HCT116 (cell line): ENCODE data around the gene MSMP. TPM values are rescaled to one million over a fixed set of nuclear protein-coding genes. Genes with fewer than 3 reads are reported as not detected.

Source experiments
- ATAC-seq: fragments of 200-7000 bp; cut with Tn5 transposase; 2 replicates; pipeline ENCODE4 v1.9.1; 2020; ENCODE audit warnings: mild to moderate bottlenecking, moderate library complexity
- BruUV-seq: library from RNA; stranded (reverse); fragments of 400-500 nt; replicated peaks from 2 replicates; lab custom pipeline; 2021; lab: Mats Ljungman, UMichigan
- CTCF ChIA-PET: fragments of 300-600 bp; sonication (Branson Sonifier 250); formaldehyde crosslinking; loops from one replicate; lab custom pipeline; 2021; ENCODE audit warnings: antibody characterized with exemption; lab: Charles Lee
- POLR2A ChIA-PET: fragments of 300-600, 350-600 bp; sonication (Branson Sonifier 250); formaldehyde crosslinking; loops from one replicate; lab custom pipeline; 2021; ENCODE audit warnings: antibody characterized with exemption; lab: Charles Lee
- RAD21 ChIA-PET, 2 experiments: fragments of 300-600 bp; sonication (Branson Sonifier 250); formaldehyde crosslinking; loops; one replicate each; lab custom pipeline; 2023; ENCODE audit warnings: low total read pairs in 2 of 2; ENCODE audit not compliant: uncharacterized antibody in 2 of 2, unreplicated experiment in 2 of 2, low non-redundant PET in 1 of 2; lab: Charles Lee
- DNase-seq: peaks from one replicate; pipeline ENCODE4 v3.0.0-alpha.2; 2010; ENCODE audit warnings: low read depth, low spot score
- H2AFZ ChIP-seq: fragments of 200-600 bp; shearing (Covaris generic), sonication (generic); 2 replicates; pipeline ENCODE4 v1.6.1; 2017; ENCODE audit warnings: low read depth, mixed run types, mixed read lengths, antibody characterized with exemption, low read length; ENCODE audit not compliant: poor library complexity, severe bottlenecking
- H3K27ac ChIP-seq: 2 replicates; pipeline ENCODE4 v1.5.1; 2012; ENCODE audit warnings: low read depth, low read length
- H3K27me3 ChIP-seq: fragments of 200-600 bp; sonication (generic); 2 replicates; pipeline ENCODE4 v1.6.1; 2016; ENCODE audit warnings: mixed run types, low read length, mixed read lengths; ENCODE audit not compliant: insufficient read depth
- H3K36me3 ChIP-seq, 2 experiments: fragments of 200-500 bp in 1 of 2; fragments of 200-600 bp in 1 of 2; sonication (Bioruptor generic) in 1 of 2; sonication (generic) in 1 of 2; 2 replicates each; pipeline versions ENCODE4 v1.5.1 to v1.6.1; 2014 to 2016; ENCODE audit warnings: low read length in 2 of 2, inconsistent platforms in 1 of 2, mixed read lengths in 1 of 2, mixed run types in 1 of 2; ENCODE audit not compliant: insufficient read depth in 2 of 2, control insufficient read depth in 1 of 2
- H3K4me1 ChIP-seq, 2 experiments: fragments of 200-600 bp in 1 of 2; sonication (generic) in 1 of 2; 2 replicates each; pipeline versions ENCODE4 v1.5.1 to v1.6.1; 2012 to 2017; ENCODE audit warnings: low read length in 2 of 2, inconsistent platforms in 1 of 2, mild to moderate bottlenecking in 1 of 2, mixed read lengths in 1 of 2, mixed run types in 1 of 2, moderate library complexity in 1 of 2; ENCODE audit not compliant: insufficient read depth in 2 of 2, control insufficient read depth in 1 of 2
- H3K4me2 ChIP-seq: fragments of 200-600 bp; sonication (generic); 2 replicates; pipeline ENCODE4 v1.6.1; 2017; ENCODE audit warnings: mixed run types, low read length, mixed read lengths
- H3K4me3 ChIP-seq, 2 experiments: fragments of 200-600 bp in 1 of 2; sonication (generic) in 1 of 2; replicated peaks in 1 of 2; 2 replicates each; pipeline ENCODE4 v1.5.1; 2011 to 2016; ENCODE audit warnings: low read length in 2 of 2, control low read depth in 1 of 2, low read depth in 1 of 2, mild to moderate bottlenecking in 1 of 2, mixed read lengths in 1 of 2, mixed run types in 1 of 2
- H3K79me2 ChIP-seq: fragments of 200-600 bp; sonication (generic); 2 replicates; pipeline ENCODE4 v1.6.1; 2017; ENCODE audit warnings: mild to moderate bottlenecking, mixed run types, low read length, moderate library complexity, mixed read lengths; ENCODE audit not compliant: insufficient read depth
- H3K9ac ChIP-seq: fragments of 200-600 bp; sonication (generic); 2 replicates; pipeline ENCODE4 v1.6.1; 2016; ENCODE audit warnings: low read length, mixed read lengths
- H3K9me2 ChIP-seq: fragments of 200-600 bp; sonication (generic), shearing (Covaris generic); 2 replicates; pipeline ENCODE4 v1.6.1; 2017; ENCODE audit warnings: mixed run types, mild to moderate bottlenecking, moderate library complexity; ENCODE audit not compliant: insufficient read depth
- H3K9me3 ChIP-seq, 2 experiments: fragments of 200-500 bp in 1 of 2; fragments of 200-600 bp in 1 of 2; sonication (Bioruptor generic) in 1 of 2; sonication (generic) in 1 of 2; 2 replicates each; pipeline ENCODE4 v1.6.1; 2014 to 2017; ENCODE audit warnings: low read length in 2 of 2, mixed read lengths in 2 of 2, inconsistent platforms in 1 of 2, low read depth in 1 of 2, mild to moderate bottlenecking in 1 of 2, mixed run types in 1 of 2, moderate library complexity in 1 of 2; ENCODE audit not compliant: control insufficient read depth in 1 of 2, insufficient read depth in 1 of 2
- H4K20me1 ChIP-seq: fragments of 200-600 bp; sonication (generic), shearing (Covaris generic); 2 replicates; pipeline ENCODE4 v1.6.1; 2017; ENCODE audit warnings: mixed run types, mild to moderate bottlenecking, moderate library complexity; ENCODE audit not compliant: insufficient read depth
- CBX3 ChIP-seq: IDR thresholded peaks from 2 replicates; pipeline ENCODE4 v1.6.1; 2012; ENCODE audit warnings: low read depth
- CEBPB ChIP-seq: IDR thresholded peaks from 2 replicates; pipeline ENCODE4 v1.6.1; 2012; ENCODE audit warnings: low read depth
- ELF1 ChIP-seq: IDR thresholded peaks from 2 replicates; pipeline ENCODE4 v1.6.1; 2012; ENCODE audit warnings: low read depth, borderline replicate concordance
- EZH2 ChIP-seq: fragments of 200-600 bp; sonication (generic); IDR thresholded peaks from 2 replicates; pipeline ENCODE4 v1.6.1; 2017; ENCODE audit warnings: antibody characterized with exemption, mixed run types
- EZH2phosphoT487 ChIP-seq: fragments of 200-600 bp; IDR thresholded peaks from 2 replicates; pipeline ENCODE4 v1.6.1; 2018; ENCODE audit warnings: antibody characterized with exemption, borderline replicate concordance
- JUND ChIP-seq: IDR thresholded peaks from 2 replicates; pipeline ENCODE4 v1.6.1; 2012
- POLR2A ChIP-seq: IDR thresholded peaks from 2 replicates; pipeline ENCODE4 v1.7.0; 2011; ENCODE audit warnings: borderline replicate concordance; ENCODE audit not compliant: insufficient read depth, insufficient read length; ENCODE audit errors: extremely low read depth
- POLR2AphosphoS5 ChIP-seq: IDR thresholded peaks from 2 replicates; pipeline ENCODE4 v1.6.1; 2011; ENCODE audit warnings: mild to moderate bottlenecking, low read depth, low read length, moderate library complexity
- RAD21 ChIP-seq: IDR thresholded peaks from 2 replicates; pipeline ENCODE4 v1.6.1; 2012; ENCODE audit warnings: low read depth, mild to moderate bottlenecking
- SIN3A ChIP-seq: IDR thresholded peaks from 2 replicates; pipeline ENCODE4 v1.6.1; 2012; ENCODE audit warnings: low read depth
- SP1 ChIP-seq: IDR thresholded peaks from 2 replicates; pipeline ENCODE4 v1.6.1; 2012; ENCODE audit warnings: low read depth
- SRF ChIP-seq: IDR thresholded peaks from 2 replicates; pipeline ENCODE4 v1.6.1; 2012; ENCODE audit warnings: low read depth
- TCF7L2 ChIP-seq: IDR thresholded peaks from 2 replicates; pipeline ENCODE4 v1.7.0; 2011; ENCODE audit warnings: borderline replicate concordance, inconsistent platforms; ENCODE audit not compliant: insufficient read depth, insufficient read length; ENCODE audit errors: extremely low read depth
- ZFX ChIP-seq: fragments of 450-650 bp; IDR thresholded peaks from 2 replicates; pipeline ENCODE4 v1.6.1; 2017
- ZNF274 ChIP-seq: fragments of 200-500 bp; sonication (Bioruptor generic); IDR thresholded peaks from 2 replicates; pipeline ENCODE4 v1.6.1; 2014; ENCODE audit warnings: mild to moderate bottlenecking, low read depth, low read length, inconsistent platforms
- intact Hi-C: fragments of 100-400 bp; cut with micrococcal nuclease; formaldehyde crosslinking; loops from 2 replicates; pipeline ENCODE4 v1.10.0; 2022
- total RNA-seq: library from RNA; stranded (reverse); gene quantifications from one replicate; pipeline ENCODE4 v1.2.1, GENCODE V29; 2021; ENCODE audit not compliant: unreplicated experiment
- TF ChIP-seq, protein P1 (sequence below): IDR thresholded peaks from 2 replicates; pipeline ENCODE4 v1.6.1; 2011; ENCODE audit warnings: mild to moderate bottlenecking, low read length, moderate library complexity; ENCODE audit not compliant: insufficient replicate concordance; ENCODE audit errors: extremely low read depth
- TF ChIP-seq, protein P2 (sequence below): IDR thresholded peaks from 2 replicates; pipeline ENCODE4 v1.6.1; 2012
- TF ChIP-seq, protein P3 (sequence below): IDR thresholded peaks from 2 replicates; pipeline ENCODE4 v1.6.1; 2012; ENCODE audit warnings: low read depth
- TF ChIP-seq, protein P4 (sequence below): IDR thresholded peaks from 2 replicates; pipeline ENCODE4 v1.6.1; 2012

MSMP gene
- total RNA-seq, 1 experiment from 2014 or later, result 1.2 TPM

DNA sequence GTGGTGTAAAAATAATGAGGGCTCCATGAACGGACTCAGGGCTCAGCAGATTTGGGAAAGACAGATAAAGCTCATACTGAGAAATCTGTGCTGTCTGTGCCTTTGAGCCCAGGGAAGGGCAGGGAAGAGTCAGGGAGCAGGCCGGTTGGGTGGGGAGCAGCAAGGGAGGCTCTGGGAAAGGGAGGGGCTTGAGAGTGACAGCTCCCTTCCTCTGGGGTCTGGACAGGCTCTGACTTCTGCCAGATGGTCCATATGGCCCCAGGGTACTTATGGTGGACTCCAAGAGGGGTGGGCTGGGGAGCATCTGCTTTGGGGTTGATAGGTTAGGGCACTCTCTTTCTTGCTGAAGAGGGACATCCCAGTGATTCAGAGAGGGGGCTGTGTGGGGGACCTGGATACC is 39.4 kb upstream of the MSMP start:
- ChIA-PET RAD21 (no interaction called here), POLR2A (no interaction called here)

More for the DNA sequence above, 39.4 kb upstream of the MSMP start:
- intact Hi-C loops, result no loop called here
- Histone ChIP-seq H3K4me3 (no peak overlapping the region), H3K9ac (no peak overlapping the region), H4K20me1 (no peaks in the 10 kb centered on the region), H3K27ac (no peak overlapping the region), H3K79me2 (no peaks in the 10 kb centered on the region), H3K4me2 (no peak overlapping the region), H2AFZ (no peak overlapping the region), H3K9me3 (no peaks in the 10 kb centered on the region), H3K36me3 (0 out of 4 replicates have a peak, but pooled peaks cover 0 to 4% of the 10 kb centered on the region in 2 experiments), H3K27me3 (no peaks in the 10 kb centered on the region), H3K4me1 (peaks cover 0 to 20% of the 10 kb centered on the region in 2 experiments; a peak in 2 of 4 replicates), H3K9me2 (no peaks in the 10 kb centered on the region)
- ATAC-seq, result no peak
- no TSS peak for BruUV-seq
- CTCF ChIA-PET, result interaction anchor here (1.0 kb wide), 1 partner anchor 89 kb away, joined by 4 read pairs; no protein-coding TSS in a partner anchor
- TF ChIP-seq CEBPB, result no peak
- TF ChIP-seq, protein P1, sequence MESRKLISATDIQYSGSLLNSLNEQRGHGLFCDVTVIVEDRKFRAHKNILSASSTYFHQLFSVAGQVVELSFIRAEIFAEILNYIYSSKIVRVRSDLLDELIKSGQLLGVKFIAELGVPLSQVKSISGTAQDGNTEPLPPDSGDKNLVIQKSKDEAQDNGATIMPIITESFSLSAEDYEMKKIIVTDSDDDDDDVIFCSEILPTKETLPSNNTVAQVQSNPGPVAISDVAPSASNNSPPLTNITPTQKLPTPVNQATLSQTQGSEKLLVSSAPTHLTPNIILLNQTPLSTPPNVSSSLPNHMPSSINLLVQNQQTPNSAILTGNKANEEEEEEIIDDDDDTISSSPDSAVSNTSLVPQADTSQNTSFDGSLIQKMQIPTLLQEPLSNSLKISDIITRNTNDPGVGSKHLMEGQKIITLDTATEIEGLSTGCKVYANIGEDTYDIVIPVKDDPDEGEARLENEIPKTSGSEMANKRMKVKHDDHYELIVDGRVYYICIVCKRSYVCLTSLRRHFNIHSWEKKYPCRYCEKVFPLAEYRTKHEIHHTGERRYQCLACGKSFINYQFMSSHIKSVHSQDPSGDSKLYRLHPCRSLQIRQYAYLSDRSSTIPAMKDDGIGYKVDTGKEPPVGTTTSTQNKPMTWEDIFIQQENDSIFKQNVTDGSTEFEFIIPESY, result no peak
- TF ChIP-seq SRF, result no peak
- TF ChIP-seq POLR2A, result no peak
- TF ChIP-seq ZNF274, result no peak
- TF ChIP-seq RAD21, result no peak
- TF ChIP-seq, protein P2, sequence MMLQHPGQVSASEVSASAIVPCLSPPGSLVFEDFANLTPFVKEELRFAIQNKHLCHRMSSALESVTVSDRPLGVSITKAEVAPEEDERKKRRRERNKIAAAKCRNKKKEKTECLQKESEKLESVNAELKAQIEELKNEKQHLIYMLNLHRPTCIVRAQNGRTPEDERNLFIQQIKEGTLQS, result no peak
- no peak for TF ChIP-seq SP1
- no peak for TF ChIP-seq TCF7L2
- TF ChIP-seq, protein P3, sequence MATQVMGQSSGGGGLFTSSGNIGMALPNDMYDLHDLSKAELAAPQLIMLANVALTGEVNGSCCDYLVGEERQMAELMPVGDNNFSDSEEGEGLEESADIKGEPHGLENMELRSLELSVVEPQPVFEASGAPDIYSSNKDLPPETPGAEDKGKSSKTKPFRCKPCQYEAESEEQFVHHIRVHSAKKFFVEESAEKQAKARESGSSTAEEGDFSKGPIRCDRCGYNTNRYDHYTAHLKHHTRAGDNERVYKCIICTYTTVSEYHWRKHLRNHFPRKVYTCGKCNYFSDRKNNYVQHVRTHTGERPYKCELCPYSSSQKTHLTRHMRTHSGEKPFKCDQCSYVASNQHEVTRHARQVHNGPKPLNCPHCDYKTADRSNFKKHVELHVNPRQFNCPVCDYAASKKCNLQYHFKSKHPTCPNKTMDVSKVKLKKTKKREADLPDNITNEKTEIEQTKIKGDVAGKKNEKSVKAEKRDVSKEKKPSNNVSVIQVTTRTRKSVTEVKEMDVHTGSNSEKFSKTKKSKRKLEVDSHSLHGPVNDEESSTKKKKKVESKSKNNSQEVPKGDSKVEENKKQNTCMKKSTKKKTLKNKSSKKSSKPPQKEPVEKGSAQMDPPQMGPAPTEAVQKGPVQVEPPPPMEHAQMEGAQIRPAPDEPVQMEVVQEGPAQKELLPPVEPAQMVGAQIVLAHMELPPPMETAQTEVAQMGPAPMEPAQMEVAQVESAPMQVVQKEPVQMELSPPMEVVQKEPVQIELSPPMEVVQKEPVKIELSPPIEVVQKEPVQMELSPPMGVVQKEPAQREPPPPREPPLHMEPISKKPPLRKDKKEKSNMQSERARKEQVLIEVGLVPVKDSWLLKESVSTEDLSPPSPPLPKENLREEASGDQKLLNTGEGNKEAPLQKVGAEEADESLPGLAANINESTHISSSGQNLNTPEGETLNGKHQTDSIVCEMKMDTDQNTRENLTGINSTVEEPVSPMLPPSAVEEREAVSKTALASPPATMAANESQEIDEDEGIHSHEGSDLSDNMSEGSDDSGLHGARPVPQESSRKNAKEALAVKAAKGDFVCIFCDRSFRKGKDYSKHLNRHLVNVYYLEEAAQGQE, result no peak
- no peak for TF ChIP-seq POLR2AphosphoS5
- TF ChIP-seq EZH2, result no peak
- TF ChIP-seq CBX3, result no peak
- TF ChIP-seq SIN3A, result no peak
- TF ChIP-seq JUND, result no peak
- TF ChIP-seq, protein P4, sequence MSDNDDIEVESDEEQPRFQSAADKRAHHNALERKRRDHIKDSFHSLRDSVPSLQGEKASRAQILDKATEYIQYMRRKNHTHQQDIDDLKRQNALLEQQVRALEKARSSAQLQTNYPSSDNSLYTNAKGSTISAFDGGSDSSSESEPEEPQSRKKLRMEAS, result no peak
- TF ChIP-seq EZH2phosphoT487, result no peak
- TF ChIP-seq ZFX, result no peak
- TF ChIP-seq ELF1, result no peak
- DNase-seq, result no peak
